NCI-H526 treated with DMSO at 0.1 percent for 48 hours (cell line): ENCODE results near the gene HIRIP3.
"Not testable (repeated sequence)": the region's sequence is repeated elsewhere in the genome, so short reads cannot be mapped to it uniquely, and the experiment has no call there.

ENCODE experiments used
- DNase-seq: peaks from one replicate; lab custom pipeline; 2025; lab: John Stamatoyannopoulos, UW

Gene HIRIP3

GRCh38 chr16:29995324-29995910 is at the start of gene HIRIP3:
Gene HIRIP3 (minus strand): TSS chr16:29995617. CDS start chr16:29995605, 12 bp downstream.
- DNase-seq, result peak; percentile 71

- no peak for DNase-seq
Measured at GRCh38 chr16:30041841-30042240, 46.4 kb upstream of the HIRIP3 start.

GRCh38 chr16:30040690-30041089 is 45.3 kb upstream of the HIRIP3 start:
- DNase-seq, result not testable (repeated sequence)

- no peak for DNase-seq
Measured at GRCh38 chr16:30040221-30040620, 44.8 kb upstream of the HIRIP3 start.

- DNase-seq, result no peak
Measured at GRCh38 chr16:30033270-30033669, 37.9 kb upstream of the HIRIP3 start.

- DNase-seq, result peak; percentile 82
Measured at GRCh38 chr16:30032083-30032819, 36.8 kb upstream of the HIRIP3 start.

- no peak for DNase-seq
Measured at GRCh38 chr16:30031477-30031918, 36.1 kb upstream of the HIRIP3 start.

GRCh38 chr16:30030841-30031413 is 35.5 kb upstream of the HIRIP3 start, which contains the start of gene TLCD3B:
Gene TLCD3B (minus strand): TSS chr16:30031271. CDS start chr16:30030527, 744 bp downstream.
- peak; percentile 37 for DNase-seq

GRCh38 chr16:30030011-30030685 is 34.7 kb upstream of the HIRIP3 start:
- DNase-seq, result peak; percentile 17

- no peak for DNase-seq
Measured at GRCh38 chr16:30028438-30029076, 33.1 kb upstream of the HIRIP3 start.

- DNase-seq, result no peak
Measured at GRCh38 chr16:30027588-30028437, 32.4 kb upstream of the HIRIP3 start.

- no peak for DNase-seq
Measured at GRCh38 chr16:30026449-30026848, 31.0 kb upstream of the HIRIP3 start.

GRCh38 chr16:30025574-30025973 is 30.2 kb upstream of the HIRIP3 start:
- DNase-seq, result no peak

- DNase-seq, result no peak
Measured at GRCh38 chr16:30025156-30025555, 29.7 kb upstream of the HIRIP3 start.

- DNase-seq, result no peak
Measured at GRCh38 chr16:30024451-30024850, 29.0 kb upstream of the HIRIP3 start.

GRCh38 chr16:30023586-30023985 is 28.2 kb upstream of the HIRIP3 start:
- DNase-seq, result no peak

- DNase-seq, result no peak
Measured at GRCh38 chr16:30022887-30023286, 27.5 kb upstream of the HIRIP3 start, which contains the start of gene C16orf92. Gene C16orf92 (plus strand): TSS chr16:30023198. CDS start chr16:30023341, 143 bp downstream.

GRCh38 chr16:30018731-30019158 is 23.3 kb upstream of the HIRIP3 start:
- DNase-seq, result no peak

- not testable (repeated sequence) for DNase-seq
Measured at GRCh38 chr16:30017937-30018336, 22.5 kb upstream of the HIRIP3 start.

GRCh38 chr16:30017277-30017656 is 21.9 kb upstream of the HIRIP3 start:
- no peak for DNase-seq
